Measurements from ENCODE around the gene NEDD4L. TPM values are rescaled to one million over a fixed set of nuclear protein-coding genes. Genes with fewer than 3 reads are reported as not detected.

Gene NEDD4L
- total RNA-seq, 6 experiments from 2014 or later: 11.2 to 28.1 (median 15.7) TPM

GRCh38 chr18:58069099-58069498 is 25.1 kb downstream of the NEDD4L start:
- no peak for DNase-seq

GRCh38 chr18:58069721-58070292 is 25.8 kb downstream of the NEDD4L start:
- Mint-ChIP-seq H3K4me1 (ENCODE audit: low read depth) (no peaks in the 10 kb centered on the region), H3K27ac (no peak overlapping the region), H3K9me3 (no peaks in the 10 kb centered on the region), H3K27me3 (ENCODE audit: insufficient read depth) (peaks cover 35% of the 10 kb centered on the region), H3K4me3 (no peak overlapping the region), H3K36me3 (ENCODE audit: low read depth) (no peaks in the 10 kb centered on the region)
- DNase-seq: no peak
- no peak for TF ChIP-seq CTCF (IDR thresholded peaks at IDR 0.05)

More at GRCh38 chr18:58069099-58069498, 25.1 kb downstream of the NEDD4L start:
- Mint-ChIP-seq H3K36me3 (ENCODE audit: low read depth) (no peaks in the 10 kb centered on the region), H3K9me3 (no peaks in the 10 kb centered on the region), H3K4me1 (ENCODE audit: low read depth) (no peaks in the 10 kb centered on the region), H3K4me3 (no peak overlapping the region), H3K27ac (no peak overlapping the region), H3K27me3 (ENCODE audit: insufficient read depth) (peaks cover 35% of the 10 kb centered on the region)
- TF ChIP-seq CTCF (IDR thresholded peaks at IDR 0.05): no peak

- Mint-ChIP-seq H3K4me1 (ENCODE audit: low read depth) (no peaks in the 10 kb centered on the region), H3K27me3 (ENCODE audit: insufficient read depth) (peaks cover 13% of the 10 kb centered on the region), H3K9me3 (no peaks in the 10 kb centered on the region), H3K27ac (no peak overlapping the region), H3K4me3 (no peak overlapping the region), H3K36me3 (ENCODE audit: low read depth) (no peaks in the 10 kb centered on the region)
- DNase-seq: no peak
- no peak for TF ChIP-seq CTCF (IDR thresholded peaks at IDR 0.05)
These were observed 32.0 kb downstream of the NEDD4L start for GRCh38 chr18:58076052-58076451.

- Mint-ChIP-seq H3K27ac (no peak overlapping the region), H3K36me3 (ENCODE audit: low read depth) (no peaks in the 10 kb centered on the region), H3K4me1 (ENCODE audit: low read depth) (no peaks in the 10 kb centered on the region), H3K4me3 (no peak overlapping the region), H3K9me3 (no peaks in the 10 kb centered on the region), H3K27me3 (ENCODE audit: insufficient read depth) (peaks cover 16% of the 10 kb centered on the region)
- DNase-seq: no peak
- no peak for TF ChIP-seq CTCF (IDR thresholded peaks at IDR 0.05)
These were observed 33.3 kb downstream of the NEDD4L start for GRCh38 chr18:58077329-58077728.

GRCh38 chr18:58078889-58079573 is 35.0 kb downstream of the NEDD4L start:
- Mint-ChIP-seq H3K4me3 (no peak overlapping the region), H3K4me1 (ENCODE audit: low read depth) (no peaks in the 10 kb centered on the region), H3K27me3 (ENCODE audit: insufficient read depth) (peaks cover 14% of the 10 kb centered on the region), H3K27ac (no peak overlapping the region), H3K9me3 (no peaks in the 10 kb centered on the region), H3K36me3 (ENCODE audit: low read depth) (no peaks in the 10 kb centered on the region)
- DNase-seq: no peak
- no peak for TF ChIP-seq CTCF (IDR thresholded peaks at IDR 0.05)
